ELR (cell line): ENCODE data around the gene NOP10.

Source experiments
- DNase-seq: peaks from one replicate; pipeline ENCODE4 v3.0.0-alpha.2; 2015; ENCODE audit warnings: low read depth

Gene NOP10

GRCh38 chr15:34331809-34332208 lies 11.1 kb downstream of the NOP10 start:
- no peak for DNase-seq

DNA sequence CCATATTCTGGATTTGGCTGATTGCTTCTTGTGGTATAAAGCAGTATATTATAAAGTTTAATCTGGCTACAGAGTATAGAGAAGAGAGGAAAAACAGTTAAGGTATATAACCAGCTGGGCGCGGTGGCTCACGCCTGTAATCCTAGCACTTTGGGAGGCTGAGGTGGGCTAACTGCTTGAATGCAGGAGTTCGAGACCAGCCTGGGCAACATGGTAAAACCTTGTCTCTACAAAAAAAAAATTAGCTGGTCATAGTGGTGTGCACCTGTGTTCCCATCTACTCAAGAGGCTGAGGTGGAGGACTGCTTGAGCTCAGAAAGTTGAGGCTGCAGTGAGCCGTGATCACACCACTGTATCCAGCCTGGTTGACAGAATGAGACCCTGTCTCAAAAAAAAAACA lies 12.7 kb downstream of the NOP10 start:
- DNase-seq: no peak

GRCh38 chr15:34329006-34329405 lies 13.9 kb downstream of the NOP10 start:
- DNase-seq: no peak

DNA sequence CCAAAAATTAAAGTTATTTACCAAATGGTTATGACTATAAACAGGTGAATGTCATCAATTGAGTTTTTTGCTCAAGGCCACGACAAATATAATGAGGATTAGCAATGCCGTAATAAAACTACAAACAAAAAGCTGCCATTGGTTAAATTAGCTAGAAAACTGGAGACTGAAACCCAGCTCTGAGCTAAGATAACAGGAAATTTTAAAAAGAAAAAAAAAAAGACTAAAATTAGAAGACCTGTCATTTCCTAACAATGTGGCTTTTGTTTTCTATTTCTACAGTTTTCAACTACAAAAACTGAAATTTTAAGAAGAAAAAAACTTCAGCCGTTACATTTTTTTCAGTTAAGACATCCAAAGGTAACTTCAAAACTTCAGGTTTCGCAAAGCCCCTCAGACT lies 15.0 kb downstream of the NOP10 start:
- no peak for DNase-seq

- no peak for DNase-seq
Observed at GRCh38 chr15:34325368-34325767, 17.6 kb downstream of the NOP10 start.

DNA sequence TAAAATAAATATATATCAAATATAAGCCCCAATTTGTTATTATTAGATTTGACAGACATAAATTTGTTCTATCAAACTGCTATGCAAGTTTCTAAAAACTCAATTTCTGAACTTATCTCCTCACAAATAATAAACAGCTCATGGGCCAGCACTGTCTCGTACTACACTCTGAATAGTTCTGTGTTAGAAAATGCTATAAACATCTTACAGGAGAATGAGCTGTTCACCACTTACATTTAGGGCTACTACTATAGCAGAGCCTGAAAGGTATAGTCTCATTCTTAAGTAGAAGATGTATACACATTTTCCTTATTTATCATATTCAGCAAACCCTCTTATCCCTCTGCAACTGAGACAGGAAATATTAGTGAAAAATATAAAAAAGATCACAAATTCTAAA lies 18.0 kb downstream of the NOP10 start:
- no peak for DNase-seq

GRCh38 chr15:34323217-34323616 lies 19.7 kb downstream of the NOP10 start:
- no peak for DNase-seq

- peak; percentile 75 for DNase-seq
Observed at GRCh38 chr15:34318277-34319079, 24.5 kb downstream of the NOP10 start.

- DNase-seq: no peak
Observed at GRCh38 chr15:34314491-34315490, 28.1 kb downstream of the NOP10 start.

- DNase-seq: no peak
Observed at GRCh38 chr15:34311563-34311962, 31.4 kb downstream of the NOP10 start.

- DNase-seq: peak; percentile 47
Observed at GRCh38 chr15:34304613-34305012, 38.3 kb downstream of the NOP10 start.

DNA sequence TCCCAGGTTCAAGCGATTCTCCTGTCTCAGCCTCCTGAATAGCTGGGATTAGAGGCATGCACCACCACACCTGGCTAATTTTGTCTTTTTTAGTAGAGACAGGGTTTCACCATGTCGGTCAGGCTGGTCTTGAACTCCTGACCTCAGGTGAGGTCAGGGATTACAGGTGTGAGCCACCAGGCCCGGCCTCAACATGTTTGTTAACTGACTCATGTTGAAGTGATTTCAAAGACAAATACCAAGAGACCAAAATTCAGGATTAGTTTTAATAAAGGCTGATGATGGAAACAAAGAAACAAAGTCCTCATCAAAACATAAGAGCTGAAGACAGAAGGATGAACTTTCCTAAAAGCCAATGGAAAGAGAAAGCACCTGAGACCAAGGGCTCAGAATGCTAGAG lies 41.9 kb downstream of the NOP10 start:
- no peak for DNase-seq

DNA sequence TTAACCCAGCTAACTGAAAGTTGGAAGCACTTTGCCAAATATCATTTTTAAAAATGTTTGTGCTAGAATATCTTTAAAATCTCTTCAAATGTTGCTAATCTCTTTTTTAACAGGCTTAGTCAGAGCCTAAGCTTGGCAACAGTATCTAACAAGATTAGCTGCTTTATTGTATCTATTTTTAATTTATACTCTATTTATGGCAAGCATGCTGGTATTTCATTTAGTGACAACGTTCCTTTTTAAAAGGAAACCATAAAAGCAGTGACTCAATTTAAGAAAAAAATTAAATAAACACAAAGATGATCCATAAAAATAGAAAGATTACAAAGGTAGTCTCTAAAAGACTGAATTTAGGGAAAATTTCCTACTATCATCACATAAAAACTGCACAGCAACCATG lies 45.9 kb downstream of the NOP10 start:
- DNase-seq: peak; percentile 5

DNA sequence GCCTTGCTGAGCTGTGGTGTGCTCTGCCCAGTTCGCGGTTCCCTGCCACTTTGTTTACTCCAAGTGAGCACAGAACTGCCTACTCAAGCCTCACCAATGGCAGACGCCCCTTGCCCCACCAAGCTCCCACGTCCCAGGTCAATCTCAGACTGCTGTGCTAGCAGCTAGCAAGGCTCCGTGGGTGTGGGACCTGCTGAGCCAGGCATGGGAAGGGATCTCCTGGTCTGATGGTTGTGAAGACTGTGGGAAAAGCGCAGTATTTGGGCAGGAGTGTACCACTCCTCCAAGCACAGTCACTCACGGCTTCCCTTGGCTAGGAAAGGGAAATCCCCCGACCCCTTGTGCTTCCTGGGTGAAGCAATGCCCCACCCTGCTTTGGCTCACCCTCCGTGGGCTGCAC lies 50.3 kb downstream of the NOP10 start:
- no peak for DNase-seq
